ENCODE measurements around the gene FBXO42. TPM values are rescaled to one million over a fixed set of nuclear protein-coding genes. Genes with fewer than 3 reads are reported as not detected.

The FBXO42 gene
- total and polyA plus RNA-seq, 3 experiments from 2014 or later, result 15.7 to 23.8 (median 16.9) TPM

DNA sequence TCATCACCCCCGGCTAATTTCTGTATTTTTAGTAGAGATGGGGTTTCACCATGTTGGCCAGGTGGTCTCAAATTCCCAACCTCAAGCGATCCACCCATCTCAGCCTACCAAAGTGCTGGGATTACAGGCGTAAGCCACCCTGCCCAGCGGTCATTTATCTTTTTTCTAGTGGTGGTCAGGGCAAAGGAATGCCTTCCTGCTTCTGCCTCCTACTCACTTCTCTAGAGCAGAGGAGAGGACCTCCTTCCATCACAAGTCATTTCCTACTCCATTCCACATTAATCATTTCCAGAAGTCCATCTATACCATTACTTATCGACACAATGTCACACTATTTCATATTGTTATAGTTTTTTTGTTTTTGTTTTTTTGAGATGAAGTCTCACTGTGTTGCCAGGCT is 13.3 kb downstream of the FBXO42 start:
- Histone ChIP-seq H3K4me1 (ENCODE audit: insufficient read depth, low read length) (no peaks in the 10 kb centered on the region), H3K9me3 (ENCODE audit: low read length) (no peaks in the 10 kb centered on the region), H3K27me3 (ENCODE audit: insufficient read depth, low read length, poor library complexity, severe bottlenecking) (no peaks in the 10 kb centered on the region), H3K27ac (ENCODE audit: low read depth, low read length) (no peak overlapping the region), H3K36me3 (ENCODE audit: insufficient read depth, low read length) (no peaks in the 10 kb centered on the region), H3K4me3 (ENCODE audit: low read length) (no peak overlapping the region)
- no peak overlapping the region for H3K4me3 Mint-ChIP-seq
- H3K36me3 Mint-ChIP-seq, result peaks cover 0 to 27% (median 3%) of the 10 kb centered on the region in 3 donors
- peaks cover 27 to 47% (median 45%) of the 10 kb centered on the region in 3 donors for H3K4me1 Mint-ChIP-seq
- no peak for DNase-seq
- no peaks in the 10 kb centered on the region for H3K9me3 Mint-ChIP-seq
- ChIA-PET POLR2A (no interaction called here), CTCF (no interaction called here)
- H3K27ac Mint-ChIP-seq, result peak overlapping the region in 1 of 8 donors; percentile 52
- no peaks in the 10 kb centered on the region for H3K27me3 Mint-ChIP-seq

- Histone ChIP-seq H3K27ac (ENCODE audit: low read depth, low read length) (no peak overlapping the region), H3K27me3 (ENCODE audit: insufficient read depth, low read length, poor library complexity, severe bottlenecking) (no peaks in the 10 kb centered on the region), H3K4me3 (ENCODE audit: low read length) (no peak overlapping the region), H3K9me3 (ENCODE audit: low read length) (no peaks in the 10 kb centered on the region), H3K4me1 (ENCODE audit: insufficient read depth, low read length) (no peaks in the 10 kb centered on the region), H3K36me3 (ENCODE audit: insufficient read depth, low read length) (no peaks in the 10 kb centered on the region)
- Mint-ChIP-seq H3K36me3 (peaks cover 0 to 21% (median 3%) of the 10 kb centered on the region in 3 donors), H3K4me3 (no peak overlapping the region), H3K27ac (peak overlapping the region in 1 of 8 donors; percentile 19), H3K4me1 (peaks cover 32 to 56% (median 50%) of the 10 kb centered on the region in 3 donors), H3K27me3 (no peaks in the 10 kb centered on the region), H3K9me3 (no peaks in the 10 kb centered on the region)
- ChIA-PET POLR2A (interaction anchor here (0.6 kb wide), 1 partner anchor 46 kb away, joined by 3 read pairs; no protein-coding TSS in a partner anchor), CTCF (no interaction called here)
- DNase-seq, result no peak
Observed at GRCh38 chr1:16334655-16335340, 17.5 kb downstream of the FBXO42 start.

- H3K27me3 Mint-ChIP-seq, result no peaks in the 10 kb centered on the region
- peak overlapping the region in 6 of 8 donors; percentile 5 to 74 (median 28) for H3K27ac Mint-ChIP-seq
- H3K27me3 ChIP-seq (ENCODE audit: insufficient read depth, low read length, poor library complexity, severe bottlenecking), result no peaks in the 10 kb centered on the region
- H3K4me3 Mint-ChIP-seq, result no peak overlapping the region
- no peak overlapping the region for H3K4me3 ChIP-seq (ENCODE audit: low read length)
- no peaks in the 10 kb centered on the region for H3K9me3 ChIP-seq (ENCODE audit: low read length)
- no peaks in the 10 kb centered on the region for H3K4me1 ChIP-seq (ENCODE audit: insufficient read depth, low read length)
- peaks cover 0 to 19% (median 5%) of the 10 kb centered on the region in 3 donors for H3K36me3 Mint-ChIP-seq
- CTCF ChIA-PET, result no interaction called here
- no peaks in the 10 kb centered on the region for H3K9me3 Mint-ChIP-seq
- POLR2A ChIA-PET, result no interaction called here
- H3K36me3 ChIP-seq (ENCODE audit: insufficient read depth, low read length), result peaks cover 3% of the 10 kb centered on the region
- DNase-seq, result no peak
- peaks cover 9 to 42% (median 29%) of the 10 kb centered on the region in 3 donors for H3K4me1 Mint-ChIP-seq
- H3K27ac ChIP-seq (ENCODE audit: low read depth, low read length), result no peak overlapping the region
Observed at GRCh38 chr1:16326833-16327404, 25.4 kb downstream of the FBXO42 start.

DNA sequence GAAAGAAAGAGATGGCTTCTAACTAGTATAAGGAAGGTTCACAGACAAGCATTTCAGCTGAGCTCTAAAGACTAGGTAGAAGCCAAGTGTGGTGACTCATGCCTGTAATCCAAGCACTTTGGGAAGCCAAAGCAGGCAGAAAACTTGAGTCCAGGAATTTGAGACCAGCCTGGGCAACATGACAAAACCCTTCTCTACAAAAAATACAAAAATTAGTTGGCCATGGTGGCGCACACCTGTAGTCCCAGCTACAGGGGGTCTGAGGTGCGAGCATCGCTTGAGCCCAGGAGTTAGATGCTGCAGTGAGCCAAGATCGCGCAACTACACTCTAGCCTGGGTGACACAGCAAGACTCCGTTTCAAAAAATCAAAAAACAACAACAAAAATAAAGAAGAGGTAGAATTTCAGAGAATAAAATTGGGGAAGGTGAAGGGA is 27.8 kb downstream of the FBXO42 start:
- Histone ChIP-seq H3K27me3 (ENCODE audit: insufficient read depth, low read length, poor library complexity, severe bottlenecking) (no peaks in the 10 kb centered on the region), H3K36me3 (ENCODE audit: insufficient read depth, low read length) (peaks cover 3% of the 10 kb centered on the region), H3K9me3 (ENCODE audit: low read length) (no peaks in the 10 kb centered on the region), H3K27ac (ENCODE audit: low read depth, low read length) (no peak overlapping the region), H3K4me3 (ENCODE audit: low read length) (no peak overlapping the region), H3K4me1 (ENCODE audit: insufficient read depth, low read length) (no peaks in the 10 kb centered on the region)
- Mint-ChIP-seq H3K27me3 (no peaks in the 10 kb centered on the region), H3K36me3 (peaks cover 0 to 18% (median 7%) of the 10 kb centered on the region in 3 donors), H3K4me1 (peaks cover 11 to 51% (median 31%) of the 10 kb centered on the region in 3 donors), H3K4me3 (no peak overlapping the region), H3K27ac (peak overlapping the region in 1 of 8 donors; percentile 42), H3K9me3 (no peaks in the 10 kb centered on the region)
- DNase-seq, result no peak
- CTCF ChIA-PET, result no interaction called here
- POLR2A ChIA-PET, result no interaction called here

DNA sequence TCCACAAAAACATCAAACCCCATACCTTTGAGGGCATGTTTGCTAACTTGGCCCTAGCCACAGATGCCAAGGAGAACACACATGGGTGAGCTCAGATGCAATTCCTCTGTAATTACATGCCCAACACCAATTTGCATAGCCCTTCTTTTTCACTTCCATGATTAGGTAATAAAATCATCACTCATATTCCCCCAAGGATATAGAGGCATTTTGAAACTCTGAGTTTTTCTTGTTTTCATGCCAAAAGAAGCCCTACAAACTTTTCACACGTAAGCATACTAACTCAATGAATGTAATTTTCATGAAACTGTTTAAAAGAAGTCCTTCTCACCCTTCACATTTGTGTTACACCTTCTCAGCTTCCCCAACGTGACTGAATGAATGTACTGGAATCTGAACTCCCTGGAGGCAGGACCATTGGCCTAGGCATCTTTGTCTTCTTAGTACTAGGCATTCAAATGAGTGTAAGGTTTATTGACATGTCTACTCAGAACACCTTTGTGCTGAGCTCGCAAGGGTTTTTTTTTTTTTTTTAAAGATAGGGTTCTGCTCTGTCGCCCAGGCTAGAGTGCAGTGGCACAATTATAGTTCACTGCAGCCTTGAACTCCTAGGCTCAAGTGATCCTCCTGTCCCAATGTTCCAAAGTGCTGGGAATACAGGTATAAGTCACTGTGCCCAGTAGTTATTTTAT is 31.0 kb downstream of the FBXO42 start:
- Histone ChIP-seq H3K27me3 (ENCODE audit: insufficient read depth, low read length, poor library complexity, severe bottlenecking) (no peaks in the 10 kb centered on the region), H3K36me3 (ENCODE audit: insufficient read depth, low read length) (no peaks in the 10 kb centered on the region), H3K9me3 (ENCODE audit: low read length) (no peaks in the 10 kb centered on the region), H3K4me3 (ENCODE audit: low read length) (no peak overlapping the region), H3K4me1 (ENCODE audit: insufficient read depth, low read length) (no peaks in the 10 kb centered on the region), H3K27ac (ENCODE audit: low read depth, low read length) (no peak overlapping the region)
- peak overlapping the region in 4 of 8 donors; percentile 23 to 82 (median 52) for H3K27ac Mint-ChIP-seq
- H3K4me3 Mint-ChIP-seq, result no peak overlapping the region
- no peaks in the 10 kb centered on the region for H3K9me3 Mint-ChIP-seq
- POLR2A ChIA-PET, result interaction anchor here (0.6 kb wide), 1 partner anchor 599 kb away, joined by 3 read pairs; no protein-coding TSS in a partner anchor
- peaks cover 0 to 11% (median 3%) of the 10 kb centered on the region in 3 donors for H3K36me3 Mint-ChIP-seq
- no peaks in the 10 kb centered on the region for H3K27me3 Mint-ChIP-seq
- CTCF ChIA-PET, result no interaction called here
- peaks cover 22 to 52% (median 39%) of the 10 kb centered on the region in 3 donors for H3K4me1 Mint-ChIP-seq
- no peak for DNase-seq

- Mint-ChIP-seq H3K9me3 (no peaks in the 10 kb centered on the region), H3K27ac (peak overlapping the region in 1 of 8 donors; percentile 86), H3K4me3 (no peak overlapping the region), H3K4me1 (peaks cover 20 to 43% (median 34%) of the 10 kb centered on the region in 3 donors), H3K36me3 (peaks cover 0 to 29% (median 5%) of the 10 kb centered on the region in 3 donors), H3K27me3 (no peaks in the 10 kb centered on the region)
- Histone ChIP-seq H3K27ac (ENCODE audit: low read depth, low read length) (no peak overlapping the region), H3K9me3 (ENCODE audit: low read length) (no peaks in the 10 kb centered on the region), H3K27me3 (ENCODE audit: insufficient read depth, low read length, poor library complexity, severe bottlenecking) (no peaks in the 10 kb centered on the region), H3K36me3 (ENCODE audit: insufficient read depth, low read length) (peaks cover 7% of the 10 kb centered on the region), H3K4me3 (ENCODE audit: low read length) (no peak overlapping the region), H3K4me1 (ENCODE audit: insufficient read depth, low read length) (no peaks in the 10 kb centered on the region)
- CTCF ChIA-PET, result no interaction called here
- no peak for DNase-seq
- POLR2A ChIA-PET, result interaction anchor here (0.6 kb wide), 1 partner anchor 216 kb away, joined by 6 read pairs; no protein-coding TSS in a partner anchor
Observed at GRCh38 chr1:16318555-16318954, 33.7 kb downstream of the FBXO42 start.

DNA sequence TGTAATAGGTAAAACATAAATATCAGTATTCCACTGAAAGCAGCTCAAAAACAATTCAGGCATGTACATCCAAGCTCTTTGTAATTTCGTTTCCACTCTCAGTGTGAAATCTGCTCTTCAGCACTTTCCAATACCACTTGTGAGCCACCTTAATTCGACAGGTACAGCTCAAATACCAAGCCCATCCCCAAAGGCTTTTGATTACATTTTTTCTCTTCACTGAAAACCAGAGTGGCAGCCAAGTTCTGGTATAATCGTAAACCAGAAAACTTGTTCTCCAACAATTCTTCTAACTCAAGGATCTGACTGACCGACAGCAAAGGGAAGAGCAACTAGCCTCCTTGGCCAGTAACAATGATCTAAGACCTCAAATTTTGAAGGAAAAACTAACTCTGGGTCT is 36.8 kb downstream of the FBXO42 start:
- Mint-ChIP-seq H3K27me3 (no peaks in the 10 kb centered on the region), H3K4me3 (no peak overlapping the region), H3K36me3 (peaks cover 0 to 53% (median 8%) of the 10 kb centered on the region in 3 donors), H3K27ac (peak overlapping the region in 4 of 8 donors; percentile 43 to 66 (median 45)), H3K9me3 (no peaks in the 10 kb centered on the region), H3K4me1 (peaks cover 16 to 27% (median 26%) of the 10 kb centered on the region in 3 donors)
- H3K4me1 ChIP-seq (ENCODE audit: insufficient read depth, low read length), result no peaks in the 10 kb centered on the region
- peaks cover 17% of the 10 kb centered on the region for H3K36me3 ChIP-seq (ENCODE audit: insufficient read depth, low read length)
- no peaks in the 10 kb centered on the region for H3K9me3 ChIP-seq (ENCODE audit: low read length)
- no peak overlapping the region for H3K27ac ChIP-seq (ENCODE audit: low read depth, low read length)
- CTCF ChIA-PET, result no interaction called here
- POLR2A ChIA-PET, result no interaction called here
- H3K4me3 ChIP-seq (ENCODE audit: low read length), result no peak overlapping the region
- no peak for DNase-seq
- H3K27me3 ChIP-seq (ENCODE audit: insufficient read depth, low read length, poor library complexity, severe bottlenecking), result no peaks in the 10 kb centered on the region

DNA sequence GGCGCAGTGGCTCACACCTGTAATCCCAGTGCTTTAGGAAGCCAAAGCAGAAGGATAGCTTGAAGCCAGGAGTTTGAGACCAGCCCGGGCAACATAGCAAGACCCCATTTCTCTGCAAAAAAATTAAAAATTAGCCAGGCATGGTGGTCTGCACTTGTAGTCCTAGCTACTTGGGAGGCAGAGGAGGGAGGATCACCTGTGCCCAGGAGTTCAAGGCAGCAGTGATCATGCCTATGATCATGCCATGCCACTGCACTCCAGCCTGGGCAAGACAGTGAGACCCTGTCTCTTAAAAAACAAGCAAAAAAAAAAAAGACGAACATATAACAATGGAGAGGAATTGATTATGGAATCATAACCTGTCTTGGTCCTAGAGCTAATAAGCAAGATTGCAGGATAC is 45.1 kb downstream of the FBXO42 start:
- ChIA-PET CTCF (no interaction called here), POLR2A (no interaction called here)
- H3K36me3 ChIP-seq (ENCODE audit: insufficient read depth, low read length), result peaks cover 28% of the 10 kb centered on the region
- H3K27ac Mint-ChIP-seq, result peak overlapping the region in 2 of 8 donors; percentile 61 to 69
- no peaks in the 10 kb centered on the region for H3K27me3 ChIP-seq (ENCODE audit: insufficient read depth, low read length, poor library complexity, severe bottlenecking)
- H3K27ac ChIP-seq (ENCODE audit: low read depth, low read length), result no peak overlapping the region
- no peak overlapping the region for H3K4me3 ChIP-seq (ENCODE audit: low read length)
- peaks cover 3 to 4% (median 4%) of the 10 kb centered on the region in 3 donors for H3K4me1 Mint-ChIP-seq
- no peak for DNase-seq
- no peaks in the 10 kb centered on the region for H3K4me1 ChIP-seq (ENCODE audit: insufficient read depth, low read length)
- H3K36me3 Mint-ChIP-seq, result peaks cover 7 to 61% (median 12%) of the 10 kb centered on the region in 3 donors
- H3K4me3 Mint-ChIP-seq, result no peak overlapping the region
- H3K9me3 ChIP-seq (ENCODE audit: low read length), result no peaks in the 10 kb centered on the region
- no peaks in the 10 kb centered on the region for H3K9me3 Mint-ChIP-seq
- H3K27me3 Mint-ChIP-seq, result no peaks in the 10 kb centered on the region
